HG02610 (cell line): Measurements from ENCODE around the gene NDUFS8.
A peak's percentile ranks its signal among the peaks of the same experiment; 100 is the strongest.

ENCODE experiments used
- ATAC-seq: cut with Tn5 transposase; IDR thresholded peaks from one replicate; pipeline ENCODE4 v1.9.1; 2021; ENCODE audit warnings: mild to moderate bottlenecking, moderate library complexity; ENCODE audit not compliant: unreplicated experiment

Gene NDUFS8

GRCh38 chr11:68002938-68003845 lies 27.3 kb upstream of the NDUFS8 start:
- peak; percentile 27 for ATAC-seq

GRCh38 chr11:68003846-68004550 lies 26.5 kb upstream of the NDUFS8 start, which contains the start of gene UNC93B1:
Gene UNC93B1, minus strand, starts transcription at chr11:68004097. Its CDS starts 54 bp downstream, at chr11:68004043.
- peak; percentile 51 for ATAC-seq

- ATAC-seq: no peak
These were observed 25.7 kb upstream of the NDUFS8 start for GRCh38 chr11:68004551-68005335.

GRCh38 chr11:68006606-68007166 lies 23.8 kb upstream of the NDUFS8 start:
- ATAC-seq: no peak

GRCh38 chr11:68007498-68008380 lies 22.7 kb upstream of the NDUFS8 start:
- ATAC-seq: no peak

GRCh38 chr11:68008381-68009337 lies 21.8 kb upstream of the NDUFS8 start:
- ATAC-seq: no peak

GRCh38 chr11:68009391-68010089 lies 20.9 kb upstream of the NDUFS8 start:
- ATAC-seq: no peak

GRCh38 chr11:68010090-68011041 lies 20.1 kb upstream of the NDUFS8 start, which contains the start of gene ALDH3B1:
Gene ALDH3B1, plus strand, starts transcription at chr11:68010327. Its CDS starts 4,971 bp downstream, at chr11:68015298.
- ATAC-seq: no peak

GRCh38 chr11:68011051-68011943 lies 19.2 kb upstream of the NDUFS8 start:
- no peak for ATAC-seq

- no peak for ATAC-seq
These were observed 18.2 kb upstream of the NDUFS8 start for GRCh38 chr11:68012044-68012842.

- ATAC-seq: no peak
These were observed 17.5 kb upstream of the NDUFS8 start for GRCh38 chr11:68012843-68013610.

GRCh38 chr11:68013611-68014156 lies 16.8 kb upstream of the NDUFS8 start:
- ATAC-seq: no peak

GRCh38 chr11:68014157-68014946 lies 16.1 kb upstream of the NDUFS8 start:
- no peak for ATAC-seq
